ENCODE data around the gene GPR171.
"Not testable (repeated sequence)": the region's sequence is repeated elsewhere in the genome, so short reads cannot be mapped to it uniquely, and the experiment has no call there.

GPR171 gene

GRCh38 chr3:151183265-151183671 is 19.7 kb downstream of the GPR171 start:
- CTCF ChIA-PET: interaction anchor here (0.7 to 1.1 kb wide), 3 partner anchors 28 to 99 kb away, joined by 3 to 4 read pairs (median 4); no protein-coding TSS in a partner anchor
- peak overlapping the region; percentile 49 for H3K4me3 Mint-ChIP-seq
- peak overlapping the region; percentile 89 for H3K27ac Mint-ChIP-seq
- H3K36me3 Mint-ChIP-seq: no peaks in the 10 kb centered on the region
- peak; percentile 46 for DNase-seq
- peaks cover 8% of the 10 kb centered on the region for H3K27me3 Mint-ChIP-seq
- no peaks in the 10 kb centered on the region for H3K9me3 Mint-ChIP-seq
- peaks cover 58% of the 10 kb centered on the region for H3K4me1 Mint-ChIP-seq

GRCh38 chr3:151182349-151183079 is 20.5 kb downstream of the GPR171 start:
- no peak for DNase-seq
- Mint-ChIP-seq H3K4me3 (peak overlapping the region; percentile 22), H3K27ac (peak overlapping the region; percentile 89), H3K36me3 (no peaks in the 10 kb centered on the region), H3K27me3 (peaks cover 8% of the 10 kb centered on the region), H3K9me3 (no peaks in the 10 kb centered on the region), H3K4me1 (peaks cover 56% of the 10 kb centered on the region)
- CTCF ChIA-PET: interaction anchor here (0.7 to 2.3 kb wide), 6 partner anchors 11 to 100 kb away, joined by 3 to 8 read pairs (median 4); no protein-coding TSS in a partner anchor

- H3K4me3 Mint-ChIP-seq: no peak overlapping the region
- CTCF ChIA-PET: interaction anchor here (1.0 to 2.7 kb wide), 2 partner anchors 10 to 49 kb away, joined by 4 to 8 read pairs; no protein-coding TSS in a partner anchor
- DNase-seq: no peak
- H3K36me3 Mint-ChIP-seq: peaks cover 2% of the 10 kb centered on the region
- H3K4me1 Mint-ChIP-seq: peaks cover 36% of the 10 kb centered on the region
- H3K9me3 Mint-ChIP-seq: no peaks in the 10 kb centered on the region
- H3K27ac Mint-ChIP-seq: no peak overlapping the region
- H3K27me3 Mint-ChIP-seq: peaks cover 8% of the 10 kb centered on the region
Observed at GRCh38 chr3:151178208-151178845, 24.7 kb downstream of the GPR171 start.

GRCh38 chr3:151175952-151176351 is 27.1 kb downstream of the GPR171 start:
- CTCF ChIA-PET: interaction anchor here (1.0 kb wide), 1 partner anchor 9 kb away, joined by 3 read pairs; no protein-coding TSS in a partner anchor

GRCh38 chr3:151174351-151174750 is 28.7 kb downstream of the GPR171 start:
- CTCF ChIA-PET: no interaction called here
- H3K27me3 Mint-ChIP-seq: peaks cover 4% of the 10 kb centered on the region

More at GRCh38 chr3:151175952-151176351, 27.1 kb downstream of the GPR171 start:
- no peaks in the 10 kb centered on the region for H3K9me3 Mint-ChIP-seq
- no peak for DNase-seq
- H3K4me3 Mint-ChIP-seq: no peak overlapping the region
- peaks cover 8% of the 10 kb centered on the region for H3K27me3 Mint-ChIP-seq
- peaks cover 2% of the 10 kb centered on the region for H3K36me3 Mint-ChIP-seq
- H3K27ac Mint-ChIP-seq: no peak overlapping the region
- peaks cover 44% of the 10 kb centered on the region for H3K4me1 Mint-ChIP-seq

GRCh38 chr3:151171145-151171757 is 31.8 kb downstream of the GPR171 start:
- peak; percentile 67 for DNase-seq
- Mint-ChIP-seq H3K4me3 (peak overlapping the region; percentile 52), H3K27me3 (no peaks in the 10 kb centered on the region), H3K4me1 (peaks cover 61% of the 10 kb centered on the region), H3K27ac (peak overlapping the region; percentile 94), H3K36me3 (peaks cover 5% of the 10 kb centered on the region), H3K9me3 (no peaks in the 10 kb centered on the region)
- CTCF ChIA-PET: interaction anchor here (0.9 to 7.2 kb wide), 12 partner anchors 10 to 113 kb away, joined by 4 to 167 read pairs (median 7); partner anchors contain the start of genes GPR171 and P2RY14

More at GRCh38 chr3:151174351-151174750, 28.7 kb downstream of the GPR171 start:
- Mint-ChIP-seq H3K36me3 (peaks cover 5% of the 10 kb centered on the region), H3K9me3 (no peaks in the 10 kb centered on the region), H3K4me3 (no peak overlapping the region), H3K27ac (no peak overlapping the region), H3K4me1 (peaks cover 49% of the 10 kb centered on the region)
- no peak for DNase-seq

- not testable (repeated sequence) for H3K36me3 Mint-ChIP-seq, H3K9me3 Mint-ChIP-seq, H3K27me3 Mint-ChIP-seq, H3K4me3 Mint-ChIP-seq
- Mint-ChIP-seq H3K27ac (peak overlapping the region; percentile 94), H3K4me1 (peaks cover 62% of the 10 kb centered on the region)
- peak; percentile 50 for DNase-seq
- CTCF ChIA-PET: interaction anchor here (1.1 to 7.2 kb wide), 7 partner anchors 30 to 116 kb away, joined by 4 to 167 read pairs (median 29); partner anchors contain the start of genes GPR171 and P2RY14
Observed at GRCh38 chr3:151169948-151170679, 32.9 kb downstream of the GPR171 start.

GRCh38 chr3:151169262-151169947 is 33.6 kb downstream of the GPR171 start:
- peak overlapping the region; percentile 94 for H3K27ac Mint-ChIP-seq
- H3K9me3 Mint-ChIP-seq: no peaks in the 10 kb centered on the region
- no peaks in the 10 kb centered on the region for H3K27me3 Mint-ChIP-seq
- no peak for DNase-seq
- no peak overlapping the region for H3K4me3 Mint-ChIP-seq
- H3K4me1 Mint-ChIP-seq: peaks cover 61% of the 10 kb centered on the region
- peaks cover 5% of the 10 kb centered on the region for H3K36me3 Mint-ChIP-seq
- CTCF ChIA-PET: interaction anchor here (0.6 to 7.2 kb wide), 15 partner anchors 12 to 159 kb away, joined by 3 to 167 read pairs (median 12); partner anchors contain the start of genes P2RY13 and P2RY14

- H3K27me3 Mint-ChIP-seq: no peaks in the 10 kb centered on the region
- no peak overlapping the region for H3K4me3 Mint-ChIP-seq
- no peaks in the 10 kb centered on the region for H3K9me3 Mint-ChIP-seq
- DNase-seq: peak; percentile 89
- H3K4me1 Mint-ChIP-seq: peaks cover 52% of the 10 kb centered on the region
- peak overlapping the region; percentile 68 for H3K27ac Mint-ChIP-seq
- peaks cover 3% of the 10 kb centered on the region for H3K36me3 Mint-ChIP-seq
- CTCF ChIA-PET: interaction anchor here (0.6 to 7.2 kb wide), 41 partner anchors 9 to 671 kb away, joined by 3 to 167 read pairs (median 5); partner anchors contain the start of genes GPR171, MED12L, P2RY13 and P2RY14
Observed at GRCh38 chr3:151168269-151169094, 34.5 kb downstream of the GPR171 start.

GRCh38 chr3:151166161-151166560 is 36.9 kb downstream of the GPR171 start:
- CTCF ChIA-PET: interaction anchor here (6.7 to 7.2 kb wide), 3 partner anchors 44 to 113 kb away, joined by 63 to 167 read pairs (median 147); partner anchors contain the start of gene P2RY14
- Mint-ChIP-seq H3K9me3 (no peaks in the 10 kb centered on the region), H3K27me3 (peaks cover 2% of the 10 kb centered on the region), H3K27ac (no peak overlapping the region), H3K4me3 (no peak overlapping the region), H3K4me1 (peaks cover 31% of the 10 kb centered on the region), H3K36me3 (peaks cover 3% of the 10 kb centered on the region)
- no peak for DNase-seq

GRCh38 chr3:151165226-151165625 is 37.8 kb downstream of the GPR171 start:
- peaks cover 10% of the 10 kb centered on the region for H3K27me3 Mint-ChIP-seq
- H3K27ac Mint-ChIP-seq: no peak overlapping the region
- peaks cover 22% of the 10 kb centered on the region for H3K4me1 Mint-ChIP-seq
- no peak for DNase-seq
- H3K4me3 Mint-ChIP-seq: no peak overlapping the region
- H3K9me3 Mint-ChIP-seq: no peaks in the 10 kb centered on the region
- CTCF ChIA-PET: interaction anchor here (0.6 kb wide), 1 partner anchor 756 kb away, joined by 3 read pairs; no protein-coding TSS in a partner anchor
- peaks cover 3% of the 10 kb centered on the region for H3K36me3 Mint-ChIP-seq

GRCh38 chr3:151159806-151160205 is 43.2 kb downstream of the GPR171 start:
- H3K4me1 Mint-ChIP-seq: no peaks in the 10 kb centered on the region
- H3K27me3 Mint-ChIP-seq: peaks cover 17% of the 10 kb centered on the region
- CTCF ChIA-PET: interaction anchor here (0.8 to 1.1 kb wide), 4 partner anchors 8 to 1193 kb away, joined by 3 to 4 read pairs (median 3); no protein-coding TSS in a partner anchor
- H3K27ac Mint-ChIP-seq: no peak overlapping the region
- no peaks in the 10 kb centered on the region for H3K36me3 Mint-ChIP-seq
- no peak for DNase-seq
- H3K9me3 Mint-ChIP-seq: no peaks in the 10 kb centered on the region
- H3K4me3 Mint-ChIP-seq: no peak overlapping the region
